ENCODE measurements around the gene XPC.

Gene XPC

GRCh38 chr3:14169871-14170270 lies 8.5 kb downstream of the XPC start:
- no peak for DNase-seq

GRCh38 chr3:14169435-14169834 lies 9.0 kb downstream of the XPC start:
- no peak for DNase-seq

GRCh38 chr3:14166877-14167603 lies 11.4 kb downstream of the XPC start:
- no peak for DNase-seq

- DNase-seq, result no peak
These were observed 16.2 kb downstream of the XPC start for GRCh38 chr3:14162178-14162577.

- no peak for DNase-seq
These were observed 17.1 kb downstream of the XPC start for GRCh38 chr3:14161282-14161681.

- no peak for DNase-seq
These were observed 19.0 kb downstream of the XPC start for GRCh38 chr3:14159426-14159825.

GRCh38 chr3:14158370-14158769 lies 20.0 kb downstream of the XPC start:
- DNase-seq, result no peak

GRCh38 chr3:14157951-14158350 lies 20.4 kb downstream of the XPC start:
- no peak for DNase-seq

- DNase-seq, result no peak
These were observed 21.4 kb downstream of the XPC start for GRCh38 chr3:14156843-14157561.

- DNase-seq, result no peak
These were observed 22.2 kb downstream of the XPC start for GRCh38 chr3:14156201-14156600.

GRCh38 chr3:14154895-14155440 lies 23.4 kb downstream of the XPC start:
- no peak for DNase-seq

- no peak for DNase-seq
These were observed 24.1 kb downstream of the XPC start for GRCh38 chr3:14154276-14154675.

GRCh38 chr3:14153663-14154062 lies 24.7 kb downstream of the XPC start:
- no peak for DNase-seq

- no peak for DNase-seq
These were observed 25.4 kb downstream of the XPC start for GRCh38 chr3:14152963-14153355.

GRCh38 chr3:14152233-14152962 lies 26.0 kb downstream of the XPC start:
- no peak for DNase-seq

GRCh38 chr3:14151471-14152083 lies 26.8 kb downstream of the XPC start:
- no peak for DNase-seq

- no peak for DNase-seq
These were observed 27.7 kb downstream of the XPC start for GRCh38 chr3:14150491-14151230.

GRCh38 chr3:14150078-14150477 lies 28.3 kb downstream of the XPC start:
- DNase-seq, result no peak

- no peak for DNase-seq
These were observed 30.1 kb downstream of the XPC start for GRCh38 chr3:14148041-14148985.

GRCh38 chr3:14147617-14148016 lies 30.8 kb downstream of the XPC start:
- no peak for DNase-seq

GRCh38 chr3:14147066-14147435 lies 31.4 kb downstream of the XPC start:
- no peak for DNase-seq
